Spleen (tissue), 7 donors: ENCODE data around the gene JARID2.

Source experiments
- CTCF ChIP-seq, 11 experiments: fragments of 200-600 bp in 7 of 11; fragments of 450-650 bp in 4 of 11; sonication (generic) in 4 of 11; IDR thresholded peaks in 8 of 11; conservative IDR thresholded peaks in 3 of 11; 1 replicate in 7 of 11; 2 replicates in 4 of 11; pipeline versions ENCODE4 v1.4.0 to v1.8.0; 2016 to 2021; ENCODE audit warnings: antibody characterized with exemption in 11 of 11, inconsistent platforms in 4 of 11, mild to moderate bottlenecking in 1 of 11
- POLR2A ChIP-seq, 3 donors: fragments of 450-650 bp; IDR thresholded peaks; one replicate each; pipeline ENCODE4 v1.5.1; 2017; ENCODE audit warnings: antibody characterized with exemption in 3 of 3, mild to moderate bottlenecking in 1 of 3
- donor health status: DM: no; HTN: no; CAD: no; lungs with moderate emphysema.
- donor health status: DM: no; HTN: no; CAD: no.
- donor health status: DM: no; HTN: no; CAD: no.

GRCh38 chr6:15481390-15482291 is 235.8 kb downstream of the JARID2 start:
- TF ChIP-seq POLR2A (IDR thresholded peaks at IDR 0.05) (no peak), CTCF (IDR thresholded peaks at IDR 0.05 in 8 of 11, conservative IDR thresholded peaks at IDR 0.05 in 3 of 11) (no peak)
